HG03097 (cell line): ENCODE data around the gene CPNE9.

Source experiments
- ATAC-seq: cut with Tn5 transposase; IDR thresholded peaks from one replicate; pipeline ENCODE4 v1.9.1; 2021; ENCODE audit not compliant: unreplicated experiment, low FRiP score

Gene CPNE9

GRCh38 chr3:9744162-9744561 is 40.5 kb downstream of the CPNE9 start:
- no peak for ATAC-seq

GRCh38 chr3:9745521-9745920 is 41.9 kb downstream of the CPNE9 start:
- no peak for ATAC-seq

GRCh38 chr3:9746330-9746729 is 42.7 kb downstream of the CPNE9 start:
- ATAC-seq, result no peak

GRCh38 chr3:9747267-9747666 is 43.6 kb downstream of the CPNE9 start:
- ATAC-seq, result no peak

- no peak for ATAC-seq
These were observed 44.4 kb downstream of the CPNE9 start for GRCh38 chr3:9748031-9748430.

- ATAC-seq, result peak; percentile 0
These were observed 45.6 kb downstream of the CPNE9 start for GRCh38 chr3:9749296-9749644.

GRCh38 chr3:9749645-9750555 is 46.3 kb downstream of the CPNE9 start, which contains the start of gene OGG1:
TSS of gene OGG1 (plus strand) at chr3:9749952. CDS start at chr3:9750287, 335 bp downstream.
- ATAC-seq, result peak; percentile 83

GRCh38 chr3:9750556-9751411 is 47.2 kb downstream of the CPNE9 start:
- no peak for ATAC-seq

- ATAC-seq, result no peak
These were observed 51.0 kb downstream of the CPNE9 start for GRCh38 chr3:9754678-9755077.

- ATAC-seq, result no peak
These were observed 53.8 kb downstream of the CPNE9 start for GRCh38 chr3:9757427-9757826.

- no peak for ATAC-seq
These were observed 57.3 kb downstream of the CPNE9 start for GRCh38 chr3:9760779-9761505.

- no peak for ATAC-seq
These were observed 58.3 kb downstream of the CPNE9 start for GRCh38 chr3:9761919-9762318.

GRCh38 chr3:9762871-9763270 is 59.2 kb downstream of the CPNE9 start:
- ATAC-seq, result no peak

- no peak for ATAC-seq
These were observed 62.2 kb downstream of the CPNE9 start for GRCh38 chr3:9765865-9766264.

GRCh38 chr3:9767418-9767817 is 63.8 kb downstream of the CPNE9 start:
- ATAC-seq, result no peak

GRCh38 chr3:9768141-9768775 is 64.6 kb downstream of the CPNE9 start:
- ATAC-seq, result no peak

GRCh38 chr3:9769012-9769411 is 65.4 kb downstream of the CPNE9 start:
- no peak for ATAC-seq

GRCh38 chr3:9769426-9770275 is 66.0 kb downstream of the CPNE9 start, which contains the start of gene CAMK1:
TSS of gene CAMK1 (minus strand) at chr3:9769947. CDS start at chr3:9767749, 2,198 bp downstream.
- no peak for ATAC-seq

- no peak for ATAC-seq
These were observed 66.7 kb downstream of the CPNE9 start for GRCh38 chr3:9770276-9770812.
